ENCODE measurements around the gene SMARCAD1. TPM values are rescaled to one million over a fixed set of nuclear protein-coding genes. Genes with fewer than 3 reads are reported as not detected.

Gene SMARCAD1
- total RNA-seq, 1 donor: 48.5 TPM

DNA sequence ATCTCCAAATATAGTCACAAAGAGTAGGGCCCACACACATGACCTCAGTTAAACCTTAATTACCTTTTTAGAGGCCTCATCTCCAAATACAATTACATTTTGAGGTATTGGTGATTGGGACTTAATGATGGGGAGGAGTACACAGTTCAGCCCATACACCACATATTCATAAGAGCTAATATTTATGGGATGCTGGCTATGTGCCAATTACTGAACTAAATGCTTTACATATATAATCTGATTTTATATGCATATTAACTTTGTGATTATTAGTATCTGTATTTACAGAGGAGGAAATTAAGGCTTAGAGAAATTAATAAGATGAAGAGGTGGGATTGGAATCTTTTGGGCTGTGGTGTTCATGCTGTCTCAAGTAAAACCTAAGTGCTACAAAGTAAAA is 17.8 kb downstream of the SMARCAD1 start:
- DNase-seq (ENCODE audit: low read depth): no peak
- no peak overlapping the region for H3K4me3 ChIP-seq (ENCODE audit: low read depth, low read length)
- TF ChIP-seq, protein P1, sequence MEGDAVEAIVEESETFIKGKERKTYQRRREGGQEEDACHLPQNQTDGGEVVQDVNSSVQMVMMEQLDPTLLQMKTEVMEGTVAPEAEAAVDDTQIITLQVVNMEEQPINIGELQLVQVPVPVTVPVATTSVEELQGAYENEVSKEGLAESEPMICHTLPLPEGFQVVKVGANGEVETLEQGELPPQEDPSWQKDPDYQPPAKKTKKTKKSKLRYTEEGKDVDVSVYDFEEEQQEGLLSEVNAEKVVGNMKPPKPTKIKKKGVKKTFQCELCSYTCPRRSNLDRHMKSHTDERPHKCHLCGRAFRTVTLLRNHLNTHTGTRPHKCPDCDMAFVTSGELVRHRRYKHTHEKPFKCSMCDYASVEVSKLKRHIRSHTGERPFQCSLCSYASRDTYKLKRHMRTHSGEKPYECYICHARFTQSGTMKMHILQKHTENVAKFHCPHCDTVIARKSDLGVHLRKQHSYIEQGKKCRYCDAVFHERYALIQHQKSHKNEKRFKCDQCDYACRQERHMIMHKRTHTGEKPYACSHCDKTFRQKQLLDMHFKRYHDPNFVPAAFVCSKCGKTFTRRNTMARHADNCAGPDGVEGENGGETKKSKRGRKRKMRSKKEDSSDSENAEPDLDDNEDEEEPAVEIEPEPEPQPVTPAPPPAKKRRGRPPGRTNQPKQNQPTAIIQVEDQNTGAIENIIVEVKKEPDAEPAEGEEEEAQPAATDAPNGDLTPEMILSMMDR (IDR thresholded peaks at IDR 0.05; ENCODE audit: insufficient read depth, low read length): no peak

DNA sequence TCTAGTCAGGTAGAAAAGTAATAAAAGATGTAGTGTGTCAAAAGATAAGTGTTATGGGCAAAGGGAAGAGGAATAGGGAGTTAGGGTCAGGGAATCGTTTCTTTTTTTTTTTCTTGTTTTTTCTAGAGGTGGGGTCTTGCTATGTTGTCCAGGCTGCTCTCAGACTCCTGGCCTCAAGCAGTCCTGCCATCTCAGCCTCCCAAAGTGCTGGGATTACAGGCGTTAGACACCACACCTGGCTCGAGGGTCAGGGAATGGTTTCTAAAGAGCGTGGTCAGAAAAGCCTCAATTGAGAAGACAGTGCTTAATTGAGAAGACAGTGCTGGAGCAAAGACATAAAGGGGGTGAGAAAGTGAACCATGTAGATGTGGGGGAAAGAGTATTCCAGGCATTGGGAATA is 19.1 kb downstream of the SMARCAD1 start:
- DNase-seq (ENCODE audit: low read depth): no peak
- TF ChIP-seq, protein P1 (IDR thresholded peaks at IDR 0.05; ENCODE audit: insufficient read depth, low read length): no peak
- H3K4me3 ChIP-seq (ENCODE audit: low read depth, low read length): no peak overlapping the region

DNA sequence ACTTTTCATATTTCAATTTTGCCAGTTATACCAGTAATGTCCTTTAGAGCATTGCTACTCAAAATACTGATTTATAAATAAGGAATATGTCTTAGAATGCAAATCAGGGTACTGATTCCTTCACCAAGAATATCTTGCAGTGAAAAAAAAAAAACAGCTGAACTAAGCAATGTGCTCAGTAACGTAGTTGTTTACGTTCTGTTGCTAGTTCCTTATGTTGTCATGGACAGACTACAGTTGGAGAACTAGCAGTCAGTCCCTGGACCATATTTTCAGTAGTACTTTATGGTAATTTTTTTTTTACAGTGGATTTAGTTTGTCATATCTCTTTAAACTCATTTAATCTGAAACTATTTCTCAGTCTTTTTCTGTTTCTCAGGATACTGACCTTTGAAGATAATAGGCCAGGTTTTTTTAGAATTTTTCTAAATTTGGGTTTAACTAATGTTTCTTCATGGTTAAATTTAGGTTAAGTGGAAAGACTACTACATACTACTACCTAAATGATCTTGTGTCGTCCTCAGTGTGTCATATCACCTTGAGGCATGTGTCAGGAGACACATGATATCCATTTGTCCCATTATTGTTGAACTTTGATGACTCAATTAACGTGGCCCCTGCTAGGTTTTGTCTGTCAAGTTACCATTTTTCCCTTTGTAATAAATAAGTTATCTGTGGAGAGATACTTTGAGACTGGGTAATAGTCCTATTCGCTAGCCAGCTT is 21.0 kb downstream of the SMARCAD1 start:
- TF ChIP-seq, protein P1 (IDR thresholded peaks at IDR 0.05; ENCODE audit: insufficient read depth, low read length): no peak
- DNase-seq (ENCODE audit: low read depth): no peak

DNA sequence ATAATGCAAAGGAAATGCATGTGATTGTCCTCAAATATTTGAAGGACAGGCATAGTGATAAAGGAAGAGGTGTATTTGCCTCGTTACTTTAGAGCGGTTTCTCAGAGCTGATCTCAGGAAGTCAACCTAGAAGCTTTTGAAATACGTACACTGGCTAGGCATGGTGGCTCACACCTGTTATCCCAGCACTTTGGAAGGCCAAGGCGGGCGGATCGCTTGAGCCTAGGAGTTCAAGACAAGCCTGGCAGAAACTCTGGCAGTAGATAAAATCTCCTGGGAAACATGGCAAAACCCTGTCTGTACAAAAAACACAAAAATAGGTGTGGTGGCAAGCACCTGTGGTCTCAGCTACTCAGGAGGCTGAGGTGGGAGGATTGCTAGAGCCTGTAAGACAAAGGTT is 24.9 kb downstream of the SMARCAD1 start:
- DNase-seq (ENCODE audit: low read depth): no peak
- H3K4me3 ChIP-seq (ENCODE audit: low read depth, low read length): no peak overlapping the region
- TF ChIP-seq, protein P1 (IDR thresholded peaks at IDR 0.05; ENCODE audit: insufficient read depth, low read length): no peak

More for the DNA sequence above, 21.0 kb downstream of the SMARCAD1 start:
- H3K4me3 ChIP-seq (ENCODE audit: low read depth, low read length): no peak overlapping the region

DNA sequence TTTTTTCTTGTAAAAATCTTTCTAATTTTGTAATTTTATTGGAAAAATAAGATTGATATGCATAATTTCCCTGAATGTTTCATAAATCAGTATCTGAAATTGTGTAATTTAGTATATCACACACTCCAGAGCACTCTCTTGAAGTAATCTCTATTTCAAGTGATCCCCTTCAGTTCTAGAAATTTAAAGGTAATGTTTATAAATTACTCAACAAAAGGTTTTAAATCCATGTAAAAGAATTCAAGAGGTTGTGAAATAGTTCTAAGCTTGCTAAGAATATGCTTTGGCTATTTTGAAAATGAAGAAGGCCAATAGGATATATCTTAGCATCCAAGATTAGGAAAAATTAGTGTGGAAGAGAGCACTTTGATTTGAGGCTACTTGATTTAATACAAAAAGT is 28.2 kb downstream of the SMARCAD1 start:
- no peak overlapping the region for H3K4me3 ChIP-seq (ENCODE audit: low read depth, low read length)
- TF ChIP-seq, protein P1 (IDR thresholded peaks at IDR 0.05; ENCODE audit: insufficient read depth, low read length): no peak
- no peak for DNase-seq (ENCODE audit: low read depth)

DNA sequence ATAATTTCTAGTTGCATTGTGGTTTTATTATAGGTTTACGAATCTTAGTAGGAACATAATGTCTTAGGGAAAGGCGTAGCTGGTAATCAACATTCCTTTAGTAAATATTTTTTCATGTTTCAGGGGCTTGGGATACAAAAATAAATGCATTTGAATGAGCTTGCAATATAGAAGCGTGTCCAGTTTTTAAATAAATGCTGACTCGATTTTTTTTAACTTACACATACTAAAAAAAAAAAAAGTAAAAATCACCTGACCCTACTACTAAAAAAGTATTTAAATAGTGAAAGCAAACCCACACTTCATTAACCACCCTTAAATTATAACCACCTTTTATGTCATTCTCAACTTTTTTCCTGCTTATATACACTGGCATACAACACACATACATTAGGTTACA is 29.6 kb downstream of the SMARCAD1 start:
- no peak for DNase-seq (ENCODE audit: low read depth)
- no peak overlapping the region for H3K4me3 ChIP-seq (ENCODE audit: low read depth, low read length)
- TF ChIP-seq, protein P1 (IDR thresholded peaks at IDR 0.05; ENCODE audit: insufficient read depth, low read length): no peak

DNA sequence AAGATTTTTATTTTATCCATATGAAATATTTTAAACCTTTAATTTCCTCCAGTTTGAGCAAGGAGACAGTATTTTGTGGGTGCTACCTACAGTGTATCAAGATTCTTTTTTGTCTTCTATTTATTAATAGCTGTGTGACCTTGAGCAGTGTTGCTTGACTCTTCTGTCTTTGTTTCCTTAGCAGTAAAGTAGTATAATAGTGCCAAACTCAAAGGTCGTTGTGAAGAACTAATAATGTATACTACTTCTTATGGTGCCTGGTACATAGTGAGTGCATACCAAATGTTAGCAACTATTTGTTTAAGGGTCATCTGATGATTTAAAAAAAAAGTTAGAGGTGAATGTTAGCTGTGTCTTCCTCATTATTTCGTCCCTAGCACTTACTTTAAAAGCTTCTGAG is 30.5 kb downstream of the SMARCAD1 start:
- TF ChIP-seq, protein P1 (IDR thresholded peaks at IDR 0.05; ENCODE audit: insufficient read depth, low read length): no peak
- H3K4me3 ChIP-seq (ENCODE audit: low read depth, low read length): no peak overlapping the region
- no peak for DNase-seq (ENCODE audit: low read depth)

Measured in fibroblast of the aortic adventitia (primary cell).